HUES48 (cell line): ENCODE data around the gene RNF14.

Experiments
- H3K27ac ChIP-seq: one replicate; pipeline ENCODE4 v1.7.0; 2013; ENCODE audit warnings: low read depth, low read length, inconsistent platforms
- H3K27me3 ChIP-seq: 2 replicates; pipeline ENCODE4 v1.6.1; 2013; ENCODE audit warnings: mild to moderate bottlenecking, low read length; ENCODE audit not compliant: control insufficient read depth, insufficient read depth
- H3K36me3 ChIP-seq: 2 replicates; pipeline ENCODE4 v1.6.1; 2013; ENCODE audit warnings: low read length; ENCODE audit not compliant: control insufficient read depth, insufficient read depth
- H3K4me1 ChIP-seq: 2 replicates; pipeline ENCODE4 v1.6.1; 2013; ENCODE audit warnings: mild to moderate bottlenecking, low read length; ENCODE audit not compliant: control insufficient read depth, insufficient read depth
- H3K4me3 ChIP-seq: 2 replicates; pipeline ENCODE4 v1.5.1; 2013; ENCODE audit warnings: mild to moderate bottlenecking, low read depth, low read length
- H3K9ac ChIP-seq: 2 replicates; pipeline ENCODE4 v1.6.1; 2013; ENCODE audit warnings: mild to moderate bottlenecking, low read depth, low read length, moderate library complexity
- H3K9me3 ChIP-seq: 2 replicates; pipeline ENCODE4 v1.6.1; 2013; ENCODE audit warnings: low read length; ENCODE audit not compliant: control insufficient read depth, insufficient read depth

RNF14 gene

DNA sequence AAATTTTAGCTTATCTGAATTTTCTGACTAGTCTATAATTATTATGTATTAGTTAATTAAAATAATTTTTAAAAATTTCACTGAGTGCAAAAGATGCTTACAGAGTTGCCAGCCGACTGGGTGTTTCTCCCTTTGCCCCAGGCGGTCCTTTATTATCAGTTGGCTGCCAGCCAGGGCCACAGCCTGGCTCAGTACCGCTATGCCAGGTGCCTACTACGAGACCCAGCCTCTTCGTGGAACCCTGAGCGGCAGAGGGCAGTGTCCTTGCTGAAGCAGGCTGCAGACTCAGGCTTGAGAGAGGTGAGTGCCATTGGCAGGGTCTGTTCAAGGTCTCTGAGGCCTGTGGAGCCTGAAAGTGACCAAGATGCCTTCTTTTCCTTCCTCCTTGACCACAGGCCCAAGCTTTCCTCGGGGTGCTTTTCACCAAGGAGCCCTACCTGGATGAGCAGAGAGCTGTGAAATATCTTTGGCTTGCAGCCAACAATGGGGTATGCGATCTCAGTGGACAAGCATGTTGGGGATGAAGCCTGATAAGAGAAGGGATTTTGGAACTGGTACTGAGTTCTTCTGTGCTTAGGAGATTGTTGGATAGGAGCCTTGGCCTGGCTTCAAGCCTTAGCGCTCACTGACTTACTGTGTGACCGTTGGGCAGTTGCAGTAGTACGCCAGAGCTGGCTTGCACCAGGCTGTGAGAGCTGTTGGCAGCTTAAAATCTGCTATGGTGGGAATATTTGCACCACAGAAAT lies 34.6 kb upstream of the RNF14 start:
- Histone ChIP-seq H3K9me3 (no peaks in the 10 kb centered on the region), H3K36me3 (peaks cover 91% of the 10 kb centered on the region), H3K4me3 (no peak overlapping the region), H3K27ac (no peak overlapping the region), H3K4me1 (no peaks in the 10 kb centered on the region), H3K9ac (no peak overlapping the region), H3K27me3 (no peaks in the 10 kb centered on the region)

DNA sequence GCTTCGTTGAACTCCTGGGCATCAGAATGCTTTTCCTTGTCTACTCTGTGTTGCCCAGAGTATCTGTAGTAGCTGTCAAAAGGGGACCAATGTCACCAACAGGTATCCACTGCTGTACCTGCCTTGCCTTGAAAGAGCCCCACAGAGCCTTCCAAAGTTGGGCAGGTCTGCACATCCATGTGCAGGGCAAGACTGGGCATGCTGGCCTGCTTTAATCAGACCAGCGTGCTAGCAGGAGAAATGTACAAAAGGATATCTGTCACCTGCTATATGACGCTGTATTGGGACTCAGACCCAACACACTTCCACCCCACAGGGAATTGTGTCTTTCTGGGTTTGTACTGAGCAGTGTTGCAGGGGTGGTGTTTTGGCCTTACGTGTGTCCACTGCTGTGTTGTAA lies 33.4 kb upstream of the RNF14 start:
- Histone ChIP-seq H3K9me3 (no peaks in the 10 kb centered on the region), H3K9ac (no peak overlapping the region), H3K4me1 (no peaks in the 10 kb centered on the region), H3K36me3 (peaks cover 87% of the 10 kb centered on the region), H3K4me3 (no peak overlapping the region), H3K27me3 (no peaks in the 10 kb centered on the region), H3K27ac (no peak overlapping the region)

DNA sequence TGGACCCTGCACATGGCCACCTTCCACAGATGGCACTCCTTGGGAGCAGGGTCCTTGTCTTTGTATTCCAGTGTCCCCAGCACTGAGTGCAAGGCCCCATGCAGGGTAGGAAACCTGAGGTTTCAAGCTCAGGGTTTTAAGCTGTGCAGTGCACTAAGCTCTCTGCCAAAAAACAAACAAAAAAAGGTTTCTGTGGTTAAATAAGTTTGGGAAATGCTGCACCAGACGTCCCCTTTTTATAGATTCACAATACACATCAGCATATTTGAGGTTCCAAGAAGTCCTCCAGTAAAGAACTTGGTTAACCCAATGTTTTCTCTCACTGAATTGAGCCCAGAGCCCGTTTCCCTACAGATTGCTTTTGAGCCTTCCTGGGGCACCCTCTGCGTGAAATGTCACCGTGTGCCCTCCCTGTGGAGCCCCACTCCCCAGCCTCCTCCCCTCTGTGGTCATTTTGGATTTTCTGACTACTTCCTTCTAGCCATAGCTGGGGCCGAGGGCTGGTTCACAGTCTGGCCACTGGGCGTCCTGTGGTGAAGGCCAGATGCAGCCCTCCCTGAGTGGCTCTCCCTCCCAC lies 28.1 kb upstream of the RNF14 start:
- Histone ChIP-seq H3K4me1 (no peaks in the 10 kb centered on the region), H3K9ac (no peak overlapping the region), H3K4me3 (no peak overlapping the region), H3K27me3 (no peaks in the 10 kb centered on the region; the same call in 1 of the 2 replicates), H3K9me3 (no peaks in the 10 kb centered on the region), H3K36me3 (peaks cover 37% of the 10 kb centered on the region), H3K27ac (peak overlapping the region; percentile 16)

DNA sequence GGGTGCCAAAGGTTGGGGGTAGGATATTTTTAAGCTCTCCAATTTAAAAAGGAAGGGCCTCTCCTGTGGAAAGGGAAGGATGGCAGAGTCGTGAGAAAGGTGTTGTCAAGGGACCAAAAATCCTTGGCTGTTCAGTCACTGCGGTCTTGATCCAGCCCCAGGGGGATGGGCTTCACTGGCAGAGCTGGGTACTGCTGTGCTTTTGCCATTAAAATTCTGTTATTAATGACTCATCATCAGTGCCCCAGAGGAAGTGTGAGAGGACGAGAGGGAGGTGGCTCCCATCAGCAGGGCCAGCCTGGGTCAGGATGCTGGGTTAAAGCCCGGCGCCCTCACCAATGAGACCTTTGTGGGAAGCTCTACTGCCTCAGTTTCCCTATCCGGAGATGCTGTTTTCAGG lies 27.6 kb upstream of the RNF14 start:
- H3K36me3 ChIP-seq = peaks cover 32% of the 10 kb centered on the region
- no peak overlapping the region for H3K27ac ChIP-seq
- H3K9me3 ChIP-seq = no peaks in the 10 kb centered on the region
- no peak overlapping the region for H3K9ac ChIP-seq
- H3K4me1 ChIP-seq = no peaks in the 10 kb centered on the region
- no peak overlapping the region for H3K4me3 ChIP-seq
- H3K27me3 ChIP-seq = no peaks in the 10 kb centered on the region; the same call in 1 of the 2 replicates

DNA sequence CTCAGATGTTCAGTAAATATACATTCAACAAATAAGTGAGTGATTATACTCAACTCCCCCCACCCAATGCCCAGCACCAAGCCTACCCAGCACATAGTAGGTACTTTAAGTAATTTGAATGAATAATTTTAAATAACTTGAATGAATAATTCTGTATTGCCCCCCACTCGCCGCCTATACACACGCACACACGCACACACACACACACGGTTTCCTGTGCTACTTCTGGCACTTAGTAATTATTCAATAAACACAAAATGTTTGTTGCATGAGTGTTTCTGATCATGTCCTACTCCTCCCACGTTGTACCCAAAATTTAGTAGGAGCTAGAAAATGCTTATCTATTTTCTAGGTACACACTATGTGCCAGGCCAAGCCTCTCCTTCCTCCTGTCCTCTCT lies 27.1 kb upstream of the RNF14 start:
- Histone ChIP-seq H3K4me3 (no peak overlapping the region), H3K9ac (no peak overlapping the region), H3K4me1 (no peaks in the 10 kb centered on the region), H3K9me3 (no peaks in the 10 kb centered on the region), H3K27me3 (no peaks in the 10 kb centered on the region; the same call in 1 of the 2 replicates), H3K27ac (no peak overlapping the region), H3K36me3 (peaks cover 27% of the 10 kb centered on the region)

DNA sequence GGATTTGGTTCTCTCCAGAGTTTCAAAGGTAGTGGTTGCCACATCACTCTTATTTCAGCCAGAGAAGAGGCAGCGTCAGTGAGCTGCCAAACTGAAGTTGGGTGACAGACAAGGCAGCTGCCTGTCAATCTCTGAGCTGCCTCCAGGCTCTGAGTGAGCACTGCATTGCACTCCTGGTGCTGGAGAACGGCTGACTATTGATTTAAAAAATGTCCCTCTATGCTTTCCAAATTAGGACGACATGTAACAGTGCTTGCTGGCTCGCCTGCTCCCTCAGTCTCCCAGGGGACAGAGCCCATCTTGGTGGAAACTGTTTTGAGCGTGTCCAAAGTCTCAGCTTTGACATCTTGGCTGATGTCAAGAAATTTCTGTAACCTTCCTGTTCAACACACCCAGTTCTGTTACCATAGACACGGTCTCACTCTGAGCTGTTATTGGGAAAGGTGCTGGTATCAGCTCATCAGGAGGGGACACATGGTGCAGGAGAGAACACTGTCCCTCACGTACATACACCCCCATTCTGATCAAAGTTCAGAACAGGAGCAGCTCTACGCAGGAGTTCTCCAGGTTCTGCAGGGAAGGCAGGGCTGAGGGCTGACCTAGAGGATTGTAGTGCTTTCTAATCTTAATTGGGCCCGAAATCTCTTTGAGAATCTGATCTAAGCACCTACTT lies 26.6 kb upstream of the RNF14 start:
- Histone ChIP-seq H3K9me3 (no peaks in the 10 kb centered on the region), H3K4me1 (no peaks in the 10 kb centered on the region), H3K27ac (no peak overlapping the region), H3K4me3 (no peak overlapping the region), H3K9ac (no peak overlapping the region), H3K36me3 (peaks cover 22% of the 10 kb centered on the region), H3K27me3 (no peaks in the 10 kb centered on the region; the same call in 1 of the 2 replicates)

DNA sequence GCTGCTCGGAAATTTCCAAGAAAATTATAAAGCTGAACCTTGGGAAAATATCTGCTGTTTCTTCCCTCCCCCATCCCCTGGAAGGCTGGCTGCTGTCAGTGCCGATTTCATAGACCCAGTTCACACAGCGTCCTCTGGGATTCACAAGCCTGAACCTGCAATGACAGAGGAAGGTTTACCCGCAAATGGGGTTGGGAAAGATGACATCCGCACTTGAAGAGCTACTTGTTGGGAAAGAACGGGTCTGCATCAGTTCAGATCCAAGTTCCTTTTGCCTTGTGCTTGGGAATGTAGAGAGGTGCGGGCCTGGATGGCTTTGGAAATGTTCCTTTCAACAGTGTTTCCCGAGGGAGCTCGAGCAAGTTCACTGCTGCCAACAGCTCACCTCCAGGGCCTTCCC lies 24.8 kb upstream of the RNF14 start:
- no peaks in the 10 kb centered on the region; the same call in 1 of the 2 replicates for H3K4me1 ChIP-seq
- no peak overlapping the region for H3K9ac ChIP-seq
- H3K27ac ChIP-seq = no peak overlapping the region

DNA sequence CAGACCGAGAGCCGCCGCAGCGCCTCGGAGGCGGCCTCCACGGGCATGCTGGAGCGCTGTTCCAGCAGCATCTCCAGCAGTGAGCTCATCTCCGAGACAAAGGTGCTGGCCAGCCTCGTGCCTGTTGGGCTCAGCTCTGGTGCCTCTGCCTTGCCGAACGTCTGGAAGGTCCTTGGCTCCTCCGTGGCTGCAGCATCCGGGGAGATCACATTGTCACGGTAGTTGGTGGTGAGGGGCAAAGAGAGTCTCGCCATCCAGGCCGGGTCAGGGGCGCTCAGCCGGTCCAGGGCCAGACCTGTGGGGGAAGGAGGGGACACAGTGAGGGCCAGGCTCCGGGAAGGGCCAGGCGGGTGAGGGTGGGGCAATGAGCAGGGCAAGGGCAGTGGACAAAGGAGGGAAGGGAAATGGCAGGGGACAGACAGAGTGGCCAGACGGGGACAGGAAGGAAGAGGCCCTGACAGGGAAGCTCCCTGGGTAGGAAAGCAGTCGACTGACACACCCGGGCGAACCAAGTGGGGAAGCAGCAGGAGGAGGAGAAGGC lies 23.3 kb upstream of the RNF14 start:
- no peaks in the 10 kb centered on the region for H3K9me3 ChIP-seq

More for the DNA sequence above, 24.8 kb upstream of the RNF14 start:
- H3K4me3 ChIP-seq = no peak overlapping the region
- H3K36me3 ChIP-seq = peaks cover 10% of the 10 kb centered on the region
- no peaks in the 10 kb centered on the region; the same call in 1 of the 2 replicates for H3K27me3 ChIP-seq
- H3K9me3 ChIP-seq = no peaks in the 10 kb centered on the region

DNA sequence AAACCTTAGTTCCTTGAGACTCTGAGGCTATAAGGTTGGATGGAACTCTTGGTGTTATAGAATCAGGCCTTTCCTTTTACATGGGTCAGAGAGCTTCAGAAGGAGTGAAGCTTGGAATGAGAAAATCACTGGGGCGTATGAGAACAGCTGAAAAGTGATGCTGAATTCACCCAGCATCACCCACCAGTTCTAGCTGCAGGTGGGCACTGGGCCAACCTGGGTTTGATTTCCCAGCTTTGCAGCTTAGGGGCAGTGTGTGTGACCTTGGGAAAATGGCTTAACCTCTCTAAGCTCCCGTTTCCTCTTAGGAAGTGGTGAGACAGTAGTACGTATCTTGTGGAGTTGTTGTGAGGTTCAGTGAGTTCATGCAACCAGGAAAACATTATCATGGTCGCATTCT lies 21.6 kb upstream of the RNF14 start:
- Histone ChIP-seq H3K4me3 (no peak overlapping the region), H3K9me3 (no peaks in the 10 kb centered on the region), H3K27me3 (no peaks in the 10 kb centered on the region; the same call in 1 of the 2 replicates), H3K4me1 (peaks cover 5% of the 10 kb centered on the region; the same call in 1 of the 2 replicates), H3K27ac (no peak overlapping the region), H3K36me3 (no peaks in the 10 kb centered on the region), H3K9ac (no peak overlapping the region)

More for the DNA sequence above, 23.3 kb upstream of the RNF14 start:
- no peak overlapping the region for H3K9ac ChIP-seq
- no peaks in the 10 kb centered on the region for H3K36me3 ChIP-seq
- H3K27me3 ChIP-seq = no peaks in the 10 kb centered on the region; the same call in 1 of the 2 replicates
- no peak overlapping the region for H3K4me3 ChIP-seq
- H3K4me1 ChIP-seq = no peaks in the 10 kb centered on the region; the same call in 1 of the 2 replicates
- H3K27ac ChIP-seq = no peak overlapping the region

DNA sequence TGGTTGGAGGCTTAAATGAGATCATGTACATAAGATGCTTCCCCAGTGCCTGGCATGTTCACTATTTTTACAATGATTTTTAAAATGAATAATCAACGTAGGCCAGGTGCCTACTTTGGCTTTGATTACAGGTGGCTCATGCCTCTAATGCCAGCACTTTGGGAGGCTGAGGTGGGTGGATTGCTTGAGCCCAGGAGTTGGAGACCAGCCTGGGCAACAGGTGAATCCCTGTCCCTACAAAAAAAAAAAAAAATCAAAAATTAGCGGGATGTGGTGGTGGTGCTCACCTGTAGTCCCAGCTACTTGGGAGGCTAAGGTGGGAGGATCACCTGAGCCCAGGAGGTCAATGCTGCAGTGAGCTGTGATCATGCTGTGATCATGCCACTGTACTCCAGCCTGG lies 20.1 kb upstream of the RNF14 start:
- Histone ChIP-seq H3K36me3 (no peaks in the 10 kb centered on the region), H3K9me3 (no peaks in the 10 kb centered on the region), H3K27me3 (no peaks in the 10 kb centered on the region), H3K4me3 (no peak overlapping the region), H3K27ac (no peak overlapping the region), H3K9ac (no peak overlapping the region), H3K4me1 (peaks cover 5% of the 10 kb centered on the region; the same call in 1 of the 2 replicates)

DNA sequence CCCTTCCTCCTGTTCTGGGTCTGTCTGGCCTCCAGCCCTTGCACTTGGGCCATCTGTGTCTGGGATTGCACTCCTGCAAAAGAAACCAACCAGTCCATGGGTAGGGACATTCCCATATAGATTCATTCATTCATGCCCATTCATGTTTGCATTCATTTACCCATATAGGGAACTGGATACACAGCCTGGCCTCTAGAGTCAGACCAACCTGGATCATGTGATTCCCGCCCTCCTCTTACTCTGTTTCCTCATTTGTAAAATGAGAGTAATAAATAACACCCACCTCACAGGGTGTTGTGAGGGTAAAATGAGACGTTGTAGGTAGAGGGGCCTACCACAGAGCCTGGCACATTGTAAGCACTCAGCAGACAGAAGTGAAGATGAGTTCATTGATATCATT lies 19.4 kb upstream of the RNF14 start:
- no peaks in the 10 kb centered on the region for H3K36me3 ChIP-seq
- H3K4me1 ChIP-seq = peaks cover 5% of the 10 kb centered on the region; the same call in 1 of the 2 replicates
- no peak overlapping the region for H3K27ac ChIP-seq
- no peaks in the 10 kb centered on the region for H3K9me3 ChIP-seq
- no peak overlapping the region for H3K4me3 ChIP-seq
- H3K9ac ChIP-seq = no peak overlapping the region
- no peaks in the 10 kb centered on the region for H3K27me3 ChIP-seq
